Right ventricle myocardium inferior (tissue), 1 donor: ENCODE results near the gene ITGBL1. TPM values are rescaled to one million over a fixed set of nuclear protein-coding genes. Genes with fewer than 3 reads are reported as not detected.
A peak's percentile ranks its signal among the peaks of the same experiment; 100 is the strongest.

ENCODE experiments used
- ATAC-seq: fragments of 200-7000 bp; cut with Tn5 transposase; one replicate; pipeline ENCODE4 v1.9.1; 2020; ENCODE audit warnings: mild to moderate bottlenecking, moderate library complexity
- DNase-seq: peaks from one replicate; pipeline ENCODE4 v3.0.0; 2021; ENCODE audit errors: missing footprints
- intact Hi-C: fragments of 100-400 bp; cut with DNase I; formaldehyde crosslinking; loops from one replicate; pipeline ENCODE4 v1.11.0; 2022
- total RNA-seq: library from RNA; stranded (reverse); fragmentation: NEBNext Ultra II Directional; extraction: Animal tissue kit (Norgen Biotek cat#: 25700); gene quantifications from one replicate; pipeline ENCODE4 v1.2.1, GENCODE V29; 2021
- donor health status: DM: no; HTN: yes; CAD: no; lungs with severe emphysema.

Gene ITGBL1
- total RNA-seq, 1 donor from 2014 or later = 8.6 TPM

- DNase-seq (no peak), ATAC-seq (no peak)
- intact Hi-C loops = no loop called here
These were observed 255.6 kb downstream of the ITGBL1 start for GRCh38 chr13:101708115-101708514.

- intact Hi-C loops = no loop called here
- DNase-seq = no peak
- no peak for ATAC-seq
These were observed 257.5 kb downstream of the ITGBL1 start for GRCh38 chr13:101709952-101710351.

DNA sequence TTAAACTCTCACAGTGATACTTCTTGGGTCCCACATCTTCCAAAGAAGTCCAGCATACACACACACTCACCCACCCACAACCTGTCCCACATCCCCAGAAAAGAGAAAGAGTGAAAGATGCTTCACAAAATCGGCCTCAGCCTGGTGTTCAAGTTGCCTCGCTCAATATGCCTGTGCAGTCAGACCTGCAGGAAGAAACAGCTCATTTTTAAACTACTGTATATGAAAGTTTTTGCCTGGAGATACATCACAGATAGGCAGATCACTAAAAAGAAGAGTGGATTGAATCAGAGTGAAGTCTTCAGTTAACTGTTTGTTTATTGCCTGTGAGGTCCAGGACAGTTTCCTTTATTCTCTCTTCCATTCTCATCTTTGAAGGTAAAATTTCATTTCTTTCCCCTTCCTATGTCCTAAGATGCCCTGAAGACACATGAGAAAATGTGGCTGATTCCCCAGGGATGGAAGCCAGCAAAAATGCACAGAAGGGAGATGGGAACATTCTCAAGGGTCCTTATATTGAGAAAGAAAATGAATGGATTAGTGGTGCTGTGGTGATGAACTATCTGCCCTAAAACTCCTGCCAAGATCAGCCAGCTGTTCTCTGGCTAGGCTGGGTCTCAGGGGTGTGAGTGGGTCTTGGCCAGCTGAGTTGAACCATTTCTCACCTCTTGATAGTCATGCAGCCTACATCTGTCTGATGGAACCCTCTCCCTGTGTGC, 259.0 kb downstream of the ITGBL1 start:
- no peak for DNase-seq
- intact Hi-C loops = no loop called here
- ATAC-seq = peak; percentile 91

- peak; percentile 56 for ATAC-seq
- intact Hi-C loops = no loop called here
These were observed 259.5 kb downstream of the ITGBL1 start for GRCh38 chr13:101712026-101712348.

GRCh38 chr13:101714195-101714594, 261.7 kb downstream of the ITGBL1 start:
- intact Hi-C loops = no loop called here
- no peak for DNase-seq
- no peak for ATAC-seq

More at GRCh38 chr13:101712026-101712348, 259.5 kb downstream of the ITGBL1 start:
- no peak for DNase-seq

GRCh38 chr13:101717353-101717752, 264.9 kb downstream of the ITGBL1 start:
- DNase-seq (no peak), ATAC-seq (no peak)
- intact Hi-C loops = no loop called here

DNA sequence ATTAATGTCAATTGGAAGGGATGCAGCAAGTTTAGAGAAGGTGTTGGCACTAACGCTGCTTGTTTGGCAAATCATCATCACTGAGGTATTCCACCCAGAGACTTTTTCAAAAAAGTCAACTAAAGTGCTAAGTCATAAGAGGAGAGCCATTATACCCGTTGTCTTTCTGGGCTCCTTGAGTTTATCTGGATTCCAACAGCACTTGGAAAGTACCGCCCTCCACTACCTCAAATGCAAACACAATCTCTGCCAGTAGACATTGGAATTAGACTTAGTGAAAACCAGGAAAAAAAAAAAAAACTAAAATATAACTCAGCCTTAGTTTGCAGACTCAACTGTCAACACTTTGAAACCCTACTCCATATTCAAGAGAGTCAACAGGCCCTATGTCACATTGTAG, 266.0 kb downstream of the ITGBL1 start:
- DNase-seq = no peak
- intact Hi-C loops = no loop called here
- ATAC-seq = no peak

GRCh38 chr13:101726681-101727080, 274.2 kb downstream of the ITGBL1 start:
- intact Hi-C loops = no loop called here

DNA sequence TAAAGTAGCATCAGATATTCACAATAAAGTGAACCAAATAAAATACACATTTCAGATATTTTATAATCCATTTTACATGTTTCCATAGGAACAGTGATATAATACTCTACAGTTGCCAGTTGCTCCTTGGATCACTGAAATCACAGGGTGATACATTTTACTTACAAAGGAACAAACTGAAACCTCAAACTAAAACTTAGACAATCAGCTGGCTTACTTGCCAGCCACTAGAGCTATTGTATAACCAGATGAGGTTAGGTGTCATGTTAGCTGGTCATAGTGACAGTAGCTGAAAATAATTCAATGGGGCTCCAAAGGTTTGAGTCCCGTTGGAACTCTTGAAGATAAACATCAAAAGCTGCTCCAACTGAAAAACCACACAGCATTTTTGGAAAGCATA, 274.6 kb downstream of the ITGBL1 start:
- no peak for DNase-seq
- no peak for ATAC-seq
- intact Hi-C loops = no loop called here

More at GRCh38 chr13:101726681-101727080, 274.2 kb downstream of the ITGBL1 start:
- ATAC-seq = no peak
- no peak for DNase-seq

DNA sequence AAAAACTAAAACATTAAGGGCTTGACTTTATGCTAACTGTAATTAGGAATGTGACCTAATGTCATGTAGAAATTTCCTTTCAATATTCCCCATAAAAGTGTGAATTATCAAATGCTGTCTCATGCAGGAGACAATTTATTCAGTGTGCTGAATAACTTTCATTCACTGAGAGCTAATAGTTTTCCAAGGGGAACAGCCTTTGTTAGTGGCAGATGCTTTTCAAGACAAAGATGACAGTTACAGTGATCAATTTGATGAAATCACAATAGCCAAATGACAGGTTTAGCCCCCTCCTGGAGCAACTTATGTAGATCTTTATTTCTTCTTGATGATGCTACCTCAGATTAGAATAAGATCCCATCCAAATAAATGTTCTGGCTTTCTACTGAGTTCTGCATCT, 275.5 kb downstream of the ITGBL1 start:
- intact Hi-C loops = no loop called here

GRCh38 chr13:101728615-101729014, 276.1 kb downstream of the ITGBL1 start:
- no peak for DNase-seq
- intact Hi-C loops = no loop called here
- no peak for ATAC-seq

More for the DNA sequence above, 275.5 kb downstream of the ITGBL1 start:
- DNase-seq (no peak), ATAC-seq (no peak)

GRCh38 chr13:101730420-101731000, 278.0 kb downstream of the ITGBL1 start:
- intact Hi-C loops = no loop called here

GRCh38 chr13:101736566-101736965, 284.1 kb downstream of the ITGBL1 start:
- ATAC-seq (no peak), DNase-seq (no peak)
- intact Hi-C loops = no loop called here

More at GRCh38 chr13:101730420-101731000, 278.0 kb downstream of the ITGBL1 start:
- ATAC-seq (no peak), DNase-seq (no peak)

- ATAC-seq = no peak
- DNase-seq = no peak
- intact Hi-C loops = no loop called here
These were observed 285.9 kb downstream of the ITGBL1 start for GRCh38 chr13:101738336-101738735.

DNA sequence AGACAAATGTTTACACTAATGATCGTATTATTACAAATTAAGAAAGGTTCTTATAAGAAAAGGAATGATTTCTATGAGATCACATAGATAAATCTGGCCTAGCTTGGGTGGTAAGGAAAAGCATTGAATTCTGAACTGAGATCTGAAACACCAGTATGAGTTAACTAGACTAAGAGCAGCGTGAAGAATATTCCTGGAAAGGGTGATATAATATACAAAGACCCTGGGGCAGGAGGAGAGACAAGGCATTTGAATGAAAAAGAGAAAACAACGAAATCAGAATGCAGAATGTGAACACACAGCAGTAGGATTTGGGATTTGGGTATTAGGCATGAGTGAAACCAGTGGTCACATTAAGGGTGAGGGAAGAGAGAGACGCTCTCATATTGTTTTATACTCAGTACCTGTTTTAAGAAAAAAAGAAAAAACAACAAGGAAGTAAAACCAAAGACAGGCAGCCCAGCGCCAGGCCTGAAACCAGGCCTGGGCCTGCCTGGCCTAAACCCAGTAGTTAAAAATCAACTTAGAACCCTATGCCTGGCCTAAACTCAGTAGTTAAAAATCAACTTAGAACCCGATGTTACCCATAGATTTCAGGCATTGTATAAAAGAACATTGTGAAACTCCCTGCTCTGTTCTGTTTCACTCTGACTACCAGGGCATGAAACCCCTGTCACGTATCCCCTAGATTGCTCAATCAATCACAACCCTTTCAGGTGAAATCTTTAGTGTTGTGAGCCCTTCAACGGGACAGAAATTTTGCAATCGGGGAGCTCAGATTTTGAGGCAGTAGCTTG, 287.1 kb downstream of the ITGBL1 start:
- DNase-seq = no peak
- intact Hi-C loops = no loop called here
- no peak for ATAC-seq

DNA sequence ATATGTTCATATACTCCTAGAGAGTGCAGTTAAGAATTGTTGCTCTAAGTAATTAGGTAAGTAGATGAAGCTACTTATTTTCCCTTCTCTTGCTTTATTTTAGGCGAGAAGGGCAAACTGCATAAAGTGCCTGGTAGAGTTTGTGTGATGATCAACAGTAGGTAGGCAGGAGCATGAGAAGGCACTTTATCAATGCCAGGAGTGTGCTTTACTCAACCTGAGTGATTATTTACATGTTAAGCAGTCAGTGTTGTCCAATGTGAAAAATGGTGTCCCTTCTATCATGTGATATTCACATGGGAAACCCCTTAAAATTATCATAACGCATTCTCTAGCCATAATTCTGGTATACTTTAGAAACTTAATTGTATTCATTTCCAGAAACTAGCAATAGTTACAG, 294.0 kb downstream of the ITGBL1 start:
- no peak for ATAC-seq
- DNase-seq = no peak
- intact Hi-C loops = no loop called here

DNA sequence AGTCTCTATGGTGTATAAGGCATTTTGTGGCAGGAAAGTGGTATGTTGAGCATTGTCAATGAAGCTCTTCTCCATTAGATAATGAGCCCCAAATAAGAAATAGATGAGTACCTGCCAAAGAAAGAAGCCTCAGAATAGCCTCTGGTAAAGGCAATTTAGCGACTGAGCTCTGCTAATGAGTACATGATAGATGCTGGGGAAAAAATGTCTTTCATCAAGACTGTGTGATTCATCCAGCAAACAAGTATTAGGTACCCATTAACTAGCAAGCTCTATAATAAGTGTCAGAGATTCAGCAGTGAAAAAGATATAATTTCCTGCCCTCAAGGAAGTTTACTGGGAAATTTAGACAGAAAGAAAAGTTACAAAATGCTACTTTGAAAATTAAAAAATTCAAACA, 294.6 kb downstream of the ITGBL1 start:
- intact Hi-C loops = no loop called here
- DNase-seq (no peak), ATAC-seq (no peak)

DNA sequence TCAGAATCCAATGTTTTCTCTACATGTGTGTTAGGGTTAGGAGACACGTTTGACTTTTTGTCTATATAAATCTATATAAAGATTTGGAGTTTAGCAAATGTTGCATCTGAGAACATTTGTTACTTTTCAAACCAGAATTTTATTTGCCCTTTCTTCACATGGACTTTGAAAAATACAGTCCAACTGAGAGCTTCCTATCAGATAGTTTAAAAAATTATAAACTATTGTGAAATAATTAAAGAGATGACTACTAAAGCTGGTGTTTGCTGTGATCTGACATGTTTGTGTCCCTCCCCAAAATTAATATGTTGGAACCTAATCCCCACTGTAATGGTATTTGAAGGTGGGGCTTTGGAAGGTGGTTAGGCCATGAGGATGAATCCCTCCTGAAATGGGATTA, 297.1 kb downstream of the ITGBL1 start:
- intact Hi-C loops = no loop called here
- ATAC-seq = no peak
- DNase-seq = no peak

DNA sequence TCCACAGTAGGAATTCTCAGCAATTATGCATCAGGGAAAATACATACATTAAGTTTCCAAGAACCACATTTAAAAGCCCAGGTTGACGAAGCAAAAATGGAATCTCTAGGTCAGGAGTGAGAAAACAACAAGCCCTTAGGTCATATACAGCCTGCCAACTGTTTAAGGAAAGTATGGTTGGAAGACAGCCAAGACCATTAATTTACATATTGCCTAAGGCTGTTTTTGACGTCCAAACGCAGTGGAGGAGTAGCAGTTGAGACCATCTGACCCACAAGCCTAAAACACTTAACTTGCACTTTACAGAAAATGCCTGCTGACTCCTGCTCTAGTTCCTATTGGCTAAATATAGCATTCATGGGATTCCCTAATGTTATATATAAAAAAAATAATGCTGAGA, 299.0 kb downstream of the ITGBL1 start:
- ATAC-seq = no peak
- no peak for DNase-seq
- intact Hi-C loops = loop anchor here (10.0 kb wide), 1 partner anchor 607 kb away; no protein-coding TSS in a partner anchor

GRCh38 chr13:101752432-101752831, 300.0 kb downstream of the ITGBL1 start:
- ATAC-seq (no peak), DNase-seq (no peak)
- intact Hi-C loops = loop anchor here (10.0 kb wide), 1 partner anchor 608 kb away; no protein-coding TSS in a partner anchor
